GM21515 (cell line): ENCODE data around the gene BPIFB6.

ENCODE experiments used
- ATAC-seq: cut with Tn5 transposase; IDR thresholded peaks from one replicate; pipeline ENCODE4 v1.9.1; 2021; ENCODE audit not compliant: unreplicated experiment

Gene BPIFB6

DNA sequence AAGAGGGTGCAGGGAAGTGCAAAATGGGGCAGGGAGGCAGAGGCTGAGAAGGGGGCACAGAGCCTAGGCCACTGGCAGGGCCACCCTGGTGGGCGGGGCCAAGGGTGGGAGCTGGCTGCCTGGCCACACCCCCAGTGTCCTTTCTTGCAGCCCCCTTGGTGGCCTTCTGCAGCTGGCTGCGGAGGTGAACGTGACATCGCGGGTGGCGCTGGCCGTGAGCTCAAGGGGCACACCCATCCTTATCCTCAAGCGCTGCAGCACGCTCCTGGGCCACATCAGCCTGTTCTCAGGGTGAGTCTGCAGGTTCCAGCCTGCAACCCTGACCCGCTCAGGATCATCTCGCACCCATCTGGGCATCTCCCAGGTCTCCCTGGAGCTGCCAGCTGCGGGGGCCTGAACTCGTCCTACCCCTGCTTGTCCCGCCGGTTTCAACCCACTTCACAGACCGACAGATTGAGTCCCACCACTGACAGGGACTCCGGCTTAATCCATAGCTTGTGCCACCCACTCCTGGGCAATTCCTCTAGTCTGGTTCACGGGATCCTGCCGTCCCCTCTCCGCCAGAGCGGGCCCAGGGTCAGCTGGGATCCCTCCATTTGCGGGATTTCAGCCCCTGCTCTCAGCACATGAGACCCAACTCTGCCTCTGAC lies 28.4 kb downstream of the BPIFB6 start:
- no peak for ATAC-seq

DNA sequence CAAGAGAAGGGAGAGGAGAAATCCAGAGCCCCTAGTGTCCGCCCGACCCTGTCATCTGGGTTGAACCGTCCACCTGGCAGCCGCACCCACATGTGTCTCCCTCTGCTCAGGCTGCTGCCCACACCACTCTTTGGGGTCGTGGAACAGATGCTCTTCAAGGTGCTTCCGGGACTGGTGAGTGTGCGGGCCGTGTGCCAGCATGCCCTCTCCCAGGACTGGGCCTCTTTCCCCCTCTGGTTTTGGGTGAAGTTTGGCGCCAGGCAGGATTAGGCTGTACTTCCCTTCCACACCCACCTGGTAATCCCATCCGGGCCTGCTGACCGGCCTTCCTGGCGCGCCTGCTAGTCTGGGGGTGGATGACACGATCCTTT lies 30.2 kb downstream of the BPIFB6 start:
- ATAC-seq, result no peak

- ATAC-seq, result no peak
These were observed 30.8 kb downstream of the BPIFB6 start for GRCh38 chr20:33062105-33062824.

- ATAC-seq, result no peak
These were observed 31.3 kb downstream of the BPIFB6 start for GRCh38 chr20:33062825-33063149.

GRCh38 chr20:33063271-33063670 lies 31.8 kb downstream of the BPIFB6 start:
- ATAC-seq, result no peak

DNA sequence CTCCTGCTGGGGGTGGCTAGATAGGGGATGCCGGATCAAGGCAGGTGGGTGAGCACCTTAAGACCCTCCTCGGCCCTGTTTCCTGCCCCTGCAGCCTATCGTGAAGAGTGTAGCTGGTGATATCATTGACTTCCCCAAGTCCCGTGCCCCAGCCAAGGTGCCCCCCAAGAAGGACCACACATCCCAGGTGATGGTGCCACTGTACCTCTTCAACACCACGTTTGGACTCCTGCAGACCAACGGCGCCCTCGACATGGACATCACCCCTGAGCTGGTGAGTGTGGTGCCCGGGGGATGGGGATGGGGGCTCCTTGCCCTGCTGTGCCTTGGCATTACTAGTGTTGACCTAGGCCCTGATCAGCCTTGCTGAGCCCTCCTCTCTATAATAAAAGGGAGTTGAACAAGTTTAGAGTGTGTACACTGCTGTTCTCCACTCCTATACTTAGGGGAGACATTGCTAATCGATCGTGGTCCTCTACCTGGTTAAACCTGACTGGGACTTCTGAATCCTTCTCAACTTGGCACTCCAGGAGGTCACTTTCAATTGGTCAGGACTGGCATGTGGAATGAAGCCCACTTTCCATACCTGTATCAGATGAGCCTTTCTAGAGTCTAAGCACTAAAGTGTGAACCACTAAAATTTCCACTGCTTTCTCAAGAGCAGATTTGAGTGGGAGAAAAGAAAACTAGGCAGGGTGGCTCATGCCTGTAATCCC lies 33.3 kb downstream of the BPIFB6 start:
- ATAC-seq, result no peak

DNA sequence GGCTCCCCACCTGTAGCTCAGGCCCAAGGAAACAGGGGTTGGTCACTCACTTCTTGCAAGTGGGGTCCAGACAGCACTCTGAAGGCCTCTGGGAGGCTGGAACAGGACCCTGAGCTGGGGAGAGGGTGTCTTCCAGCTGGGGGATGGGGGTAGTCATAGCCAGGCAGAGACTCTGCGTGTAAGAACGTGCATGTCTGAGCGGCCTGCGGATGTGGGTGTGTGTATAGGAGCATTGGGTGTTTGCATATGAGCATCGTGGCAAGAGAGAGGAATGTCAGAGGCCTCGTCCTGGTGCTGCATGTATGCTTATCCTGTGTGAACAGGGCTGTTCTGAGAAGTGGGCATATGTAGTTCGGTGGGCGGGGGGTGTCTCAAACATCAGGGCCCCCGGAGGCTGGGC lies 34.3 kb downstream of the BPIFB6 start:
- no peak for ATAC-seq

DNA sequence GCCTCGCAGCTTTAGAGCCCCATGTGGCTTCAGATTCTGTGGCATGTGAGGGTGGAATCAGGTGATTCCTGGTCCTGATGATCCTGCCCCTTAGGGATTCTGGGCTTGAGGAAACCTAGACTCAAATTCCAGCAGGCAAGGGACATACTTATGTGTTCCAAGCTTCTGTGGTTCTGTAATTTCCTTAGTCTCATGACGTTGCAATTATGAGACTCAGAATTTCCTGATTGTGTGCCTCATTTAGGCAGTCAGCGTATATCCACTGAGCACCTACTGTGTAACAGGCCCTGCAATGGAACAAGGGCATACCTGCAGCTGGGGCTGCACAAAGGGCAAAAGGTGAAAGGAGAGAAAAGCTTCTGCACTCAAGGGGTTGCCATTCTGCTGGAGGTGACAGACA lies 36.4 kb downstream of the BPIFB6 start:
- no peak for ATAC-seq

DNA sequence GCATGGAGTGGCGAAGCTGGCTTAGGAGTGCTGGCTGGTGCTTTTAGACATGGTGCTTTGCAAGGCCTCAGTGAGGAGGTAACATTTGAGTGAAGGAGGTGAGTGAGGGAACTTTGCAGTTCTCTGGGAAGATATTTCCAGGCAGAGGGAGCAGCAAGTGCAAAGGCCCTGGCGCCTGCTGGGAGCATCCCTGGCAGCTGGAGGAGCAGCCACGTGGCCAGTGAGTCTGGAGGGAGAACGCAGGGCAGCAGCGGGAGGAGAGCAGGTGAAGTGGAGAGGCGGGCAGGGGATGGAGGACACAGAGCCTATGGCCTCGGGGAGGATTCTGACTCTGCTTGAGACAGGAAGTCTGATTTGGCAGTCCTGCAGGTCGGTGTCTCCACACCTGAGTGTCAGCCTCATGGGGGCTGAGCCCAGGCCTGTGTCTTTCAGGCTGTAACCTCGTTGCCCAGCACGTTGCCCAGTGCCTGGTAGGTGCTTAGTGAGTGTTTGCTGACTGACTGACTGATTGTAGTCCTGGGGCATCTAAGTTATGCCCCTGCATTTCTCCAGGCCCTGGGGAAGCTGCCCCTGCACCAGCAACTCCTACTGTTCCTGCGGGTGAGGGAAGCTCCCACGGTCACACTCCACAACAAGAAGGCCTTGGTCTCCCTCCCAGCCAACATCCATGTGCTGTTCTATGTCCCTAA lies 36.9 kb downstream of the BPIFB6 start:
- no peak for ATAC-seq

DNA sequence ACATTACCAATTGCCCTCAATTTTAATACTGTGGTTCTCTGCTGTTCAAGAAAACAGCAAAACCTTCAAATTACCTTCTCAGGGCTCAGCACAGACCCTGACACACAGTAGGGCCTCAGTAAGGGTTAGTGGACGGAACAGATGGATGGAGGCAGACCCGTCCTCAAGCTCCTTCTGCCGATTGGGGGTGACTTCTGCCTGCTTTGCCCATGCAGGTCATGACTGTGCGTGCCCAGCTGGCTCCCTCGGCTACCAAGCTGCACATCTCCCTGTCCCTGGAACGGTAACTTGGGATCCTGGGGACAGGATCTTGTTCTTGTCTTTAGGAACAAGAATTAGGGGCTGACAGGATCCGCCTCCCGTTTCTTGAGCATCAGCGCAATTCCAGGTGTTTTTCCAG lies 38.2 kb downstream of the BPIFB6 start:
- ATAC-seq, result no peak

DNA sequence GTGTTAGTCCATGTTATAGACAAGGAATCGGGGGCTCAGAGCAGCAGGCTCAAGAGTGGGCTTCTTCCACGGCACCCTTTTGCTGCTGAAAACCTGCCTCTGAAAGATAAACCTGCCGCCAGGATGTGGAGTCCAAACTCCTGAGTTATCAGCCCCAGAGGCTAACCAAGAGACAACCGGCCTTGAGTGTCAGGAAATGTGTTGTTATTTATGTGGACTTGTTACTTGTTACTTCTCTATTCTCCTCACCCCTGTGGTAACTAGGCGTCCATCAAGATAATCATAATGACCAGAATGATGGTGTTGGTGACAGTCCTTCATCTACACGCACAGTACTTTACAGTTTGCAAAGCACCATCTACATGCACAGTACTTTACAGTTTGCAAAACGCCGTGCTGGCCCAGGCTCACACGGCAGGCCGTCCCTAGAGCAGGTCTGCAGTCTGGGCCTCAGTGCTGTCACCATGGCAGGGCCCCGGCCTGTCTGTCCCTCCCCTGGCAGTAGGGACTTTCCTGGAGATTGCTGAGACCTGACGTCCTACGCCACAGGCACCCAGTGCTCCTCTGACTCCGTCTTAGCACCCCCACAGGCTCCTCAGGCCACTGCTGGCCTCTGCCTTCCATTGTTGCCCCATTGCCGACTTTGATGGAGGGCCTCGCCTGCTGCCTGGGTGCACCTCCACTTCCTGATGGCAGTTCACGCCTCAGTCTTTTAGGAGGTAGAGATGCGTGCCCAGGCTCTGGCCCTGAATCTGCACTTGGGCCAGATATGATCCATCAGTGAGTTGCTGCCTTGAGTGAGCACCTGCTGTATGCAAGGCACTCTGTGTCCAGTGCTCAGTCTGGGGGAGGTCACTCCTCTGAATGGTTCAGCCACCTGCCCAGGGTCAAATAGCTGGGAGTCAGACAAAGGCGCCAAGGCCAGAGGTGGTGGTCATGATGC lies 38.9 kb downstream of the BPIFB6 start:
- ATAC-seq, result no peak

DNA sequence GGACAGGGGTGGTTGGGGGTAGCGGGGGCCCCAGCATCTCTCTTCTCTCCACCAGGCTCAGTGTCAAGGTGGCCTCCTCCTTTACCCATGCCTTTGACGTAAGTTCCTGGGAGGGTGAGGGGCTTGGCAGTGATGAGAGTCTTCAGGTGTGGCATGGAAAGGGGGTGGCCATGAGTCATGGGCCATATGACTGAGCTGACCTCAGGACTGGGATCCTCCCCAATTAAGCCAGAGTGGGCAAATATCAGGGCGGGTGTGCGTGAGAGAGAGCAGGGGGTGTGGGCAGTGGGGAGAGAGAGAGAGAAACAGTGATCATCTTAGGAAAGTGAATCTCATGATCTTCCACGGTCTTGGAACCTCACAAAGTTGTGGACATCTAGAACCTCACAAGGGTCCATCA lies 39.8 kb downstream of the BPIFB6 start:
- no peak for ATAC-seq

DNA sequence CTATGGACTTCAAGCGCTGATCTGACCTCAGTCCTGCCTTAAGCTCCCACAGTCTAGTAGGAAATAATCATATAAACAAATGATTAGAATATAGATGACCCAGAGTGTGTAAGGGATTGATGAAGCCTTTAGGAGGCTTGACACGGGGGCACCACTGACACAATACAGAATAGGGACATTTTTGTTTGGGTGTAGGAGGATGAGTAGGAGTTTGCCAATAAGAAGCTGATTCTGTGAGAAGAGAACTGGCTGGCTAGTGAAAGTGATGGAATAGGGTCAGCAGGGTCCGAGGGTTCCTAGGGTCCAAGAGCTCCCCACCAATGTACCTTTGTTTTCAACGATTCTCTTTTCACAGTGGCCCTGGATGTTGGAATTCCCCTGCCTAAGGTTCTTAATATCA lies 40.9 kb downstream of the BPIFB6 start:
- ATAC-seq, result no peak

GRCh38 chr20:33072813-33073212 lies 41.4 kb downstream of the BPIFB6 start:
- ATAC-seq, result no peak

DNA sequence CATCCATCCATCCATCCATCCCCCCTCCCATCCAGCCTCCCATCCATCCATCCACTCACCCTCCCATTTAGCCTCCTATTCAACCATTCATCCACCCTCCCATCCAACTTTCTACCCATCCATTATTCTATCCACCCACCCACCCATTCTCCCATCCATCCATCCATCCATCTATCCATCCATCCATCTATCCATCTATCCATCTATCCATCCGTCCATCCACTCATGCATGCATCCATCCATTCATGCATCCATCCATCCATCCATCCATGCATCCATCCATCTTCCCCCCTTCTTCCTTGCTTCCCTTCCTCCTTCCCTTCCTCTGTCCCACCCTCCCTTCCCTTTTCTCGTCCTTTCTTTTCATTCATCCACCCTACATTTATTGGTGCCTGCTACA lies 43.2 kb downstream of the BPIFB6 start:
- no peak for ATAC-seq

GRCh38 chr20:33075281-33075680 lies 43.8 kb downstream of the BPIFB6 start:
- no peak for ATAC-seq

- ATAC-seq, result no peak
These were observed 45.4 kb downstream of the BPIFB6 start for GRCh38 chr20:33076662-33077372.

DNA sequence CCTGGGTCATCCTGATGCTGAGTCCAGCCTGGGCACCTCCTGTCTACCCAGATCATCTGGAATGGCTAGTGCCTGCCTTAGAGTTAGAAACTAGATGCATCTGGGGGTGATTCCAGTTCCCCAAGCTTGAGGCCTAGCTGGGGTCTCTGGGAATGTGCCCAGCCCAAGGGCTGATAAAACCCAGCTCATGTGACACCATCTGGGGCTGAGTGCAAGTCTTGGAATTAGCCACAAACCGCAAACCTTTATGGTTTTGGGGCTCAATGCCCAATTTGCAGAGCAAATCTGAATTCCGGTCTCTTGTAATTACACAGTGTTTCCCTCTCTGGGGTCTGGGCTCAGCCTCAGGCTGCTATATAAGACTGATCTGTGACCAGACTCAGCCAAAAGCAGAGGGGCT lies 47.8 kb downstream of the BPIFB6 start, which contains the start of gene BPIFB4:
TSS of gene BPIFB4 (plus strand) at position 385 of the 400 bp plus-strand sequence. CDS start 1,884 bp downstream, outside the sequence.
- ATAC-seq, result no peak

DNA sequence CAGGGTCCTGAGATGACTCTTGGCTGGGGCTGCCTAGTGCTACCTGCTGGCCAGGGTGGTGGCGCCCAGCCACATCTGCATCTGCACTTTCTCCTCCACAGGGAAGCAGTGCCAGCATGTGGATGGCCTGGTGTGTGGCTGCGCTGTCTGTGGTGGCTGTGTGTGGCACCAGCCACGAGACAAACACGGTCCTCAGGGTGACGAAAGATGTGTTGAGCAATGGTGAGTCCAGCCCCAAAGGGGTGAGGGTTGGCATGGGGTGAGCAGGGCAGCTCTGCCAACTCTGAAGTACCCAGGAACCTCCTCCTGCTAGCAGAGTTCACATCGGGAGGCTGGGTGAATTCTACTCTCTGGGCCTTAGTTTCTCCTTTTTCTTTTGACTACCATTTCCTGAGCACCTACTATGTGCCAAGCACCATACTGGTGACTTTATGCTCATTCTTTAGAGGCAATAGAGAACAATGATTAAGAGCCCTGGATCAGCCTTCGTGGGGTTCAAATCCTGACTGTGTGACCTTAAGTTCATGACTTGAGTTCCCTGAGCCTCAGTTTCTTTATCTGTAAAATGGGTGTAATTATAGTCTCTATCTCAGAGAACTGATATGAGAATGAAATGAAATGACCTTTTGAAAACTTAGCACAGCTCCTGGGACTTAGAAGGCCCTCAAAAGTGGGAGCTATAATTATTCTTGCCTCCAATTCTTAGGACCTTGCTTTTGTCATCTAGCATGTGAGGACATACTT lies 50.1 kb downstream of the BPIFB6 start:
- no peak for ATAC-seq
